OCI-LY3 (cell line): ENCODE results near the gene PEX11G.

ENCODE experiments used
- EZH2phosphoT487 ChIP-seq: fragments of 200-600 bp; shearing (Covaris generic); IDR thresholded peaks from 2 replicates; pipeline ENCODE4 v1.6.1; 2018; ENCODE audit warnings: antibody characterized with exemption, mixed run types, low read depth
- TF ChIP-seq, protein P1 (sequence below): fragments of 200-600, 300-600 bp; sonication (generic); IDR thresholded peaks from 2 replicates; pipeline ENCODE4 v1.5.1; 2014; ENCODE audit warnings: antibody characterized with exemption, low read length, low read depth

DNA sequence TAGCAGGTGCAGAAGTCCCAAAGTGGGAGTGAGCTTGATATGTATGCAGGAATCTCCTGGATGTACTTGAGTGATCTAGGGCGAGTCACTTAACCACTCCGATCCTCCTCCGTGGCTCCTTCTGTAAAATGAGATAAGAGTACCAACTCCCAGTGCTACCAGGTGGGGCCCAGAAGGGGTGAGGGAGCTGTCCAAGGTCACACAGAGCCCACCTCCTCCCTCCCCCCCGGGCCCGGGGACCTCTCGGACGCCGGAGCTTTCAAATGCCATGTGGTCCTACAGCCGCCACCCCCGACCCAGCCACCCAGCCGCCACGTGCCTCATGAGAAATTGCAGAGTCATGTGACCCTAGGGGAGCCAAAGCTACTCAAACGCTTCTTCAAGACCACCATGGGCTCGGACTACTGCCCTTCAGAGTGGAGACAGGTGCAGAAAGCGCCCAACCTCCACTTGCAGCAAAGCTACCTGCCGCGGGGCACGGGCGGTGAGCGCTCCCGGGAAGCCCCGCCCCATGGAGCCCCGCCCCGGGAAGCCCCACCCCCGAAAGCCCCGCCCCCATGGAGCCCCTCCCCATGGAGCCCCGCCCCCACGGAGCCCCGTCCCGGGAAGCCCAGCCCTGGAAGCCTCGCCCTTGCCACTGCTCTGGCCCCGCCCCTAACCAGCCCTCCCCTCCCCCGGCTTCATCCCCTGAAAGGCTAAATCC, 17.0 kb upstream of the PEX11G start:
- TF ChIP-seq, protein P1, sequence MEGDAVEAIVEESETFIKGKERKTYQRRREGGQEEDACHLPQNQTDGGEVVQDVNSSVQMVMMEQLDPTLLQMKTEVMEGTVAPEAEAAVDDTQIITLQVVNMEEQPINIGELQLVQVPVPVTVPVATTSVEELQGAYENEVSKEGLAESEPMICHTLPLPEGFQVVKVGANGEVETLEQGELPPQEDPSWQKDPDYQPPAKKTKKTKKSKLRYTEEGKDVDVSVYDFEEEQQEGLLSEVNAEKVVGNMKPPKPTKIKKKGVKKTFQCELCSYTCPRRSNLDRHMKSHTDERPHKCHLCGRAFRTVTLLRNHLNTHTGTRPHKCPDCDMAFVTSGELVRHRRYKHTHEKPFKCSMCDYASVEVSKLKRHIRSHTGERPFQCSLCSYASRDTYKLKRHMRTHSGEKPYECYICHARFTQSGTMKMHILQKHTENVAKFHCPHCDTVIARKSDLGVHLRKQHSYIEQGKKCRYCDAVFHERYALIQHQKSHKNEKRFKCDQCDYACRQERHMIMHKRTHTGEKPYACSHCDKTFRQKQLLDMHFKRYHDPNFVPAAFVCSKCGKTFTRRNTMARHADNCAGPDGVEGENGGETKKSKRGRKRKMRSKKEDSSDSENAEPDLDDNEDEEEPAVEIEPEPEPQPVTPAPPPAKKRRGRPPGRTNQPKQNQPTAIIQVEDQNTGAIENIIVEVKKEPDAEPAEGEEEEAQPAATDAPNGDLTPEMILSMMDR = no peak
- TF ChIP-seq EZH2phosphoT487 = no peak
